Measurements from ENCODE around the gene WRAP53.

DNA sequence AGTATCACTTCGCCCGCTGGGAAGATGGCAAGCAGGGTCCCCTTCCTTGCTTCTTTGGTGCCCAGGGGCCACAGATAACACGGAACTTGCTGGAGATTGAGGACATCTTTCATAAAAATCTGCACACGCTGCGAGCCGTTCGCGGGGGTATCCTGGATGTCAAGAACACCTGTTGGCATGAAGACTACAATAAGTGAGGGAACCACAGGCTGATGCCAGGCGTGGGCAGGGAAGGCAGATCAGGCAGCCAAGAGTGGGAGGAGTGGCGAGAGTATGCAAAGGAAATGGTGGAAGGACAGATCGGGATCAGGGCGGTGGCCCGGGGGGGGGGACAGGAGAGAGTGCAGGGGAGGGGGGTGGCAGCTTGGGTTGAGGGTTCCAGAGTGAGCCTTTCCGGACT is 51.5 kb downstream of the WRAP53 start:
- no peak for TF ChIP-seq EZH2 (IDR thresholded peaks at IDR 0.05; ENCODE audit: low read length, unreplicated experiment)
- TF ChIP-seq EZH2phosphoT487 (IDR thresholded peaks at IDR 0.05; ENCODE audit: borderline replicate concordance, low read length), result no peak
- TF ChIP-seq, protein P1, sequence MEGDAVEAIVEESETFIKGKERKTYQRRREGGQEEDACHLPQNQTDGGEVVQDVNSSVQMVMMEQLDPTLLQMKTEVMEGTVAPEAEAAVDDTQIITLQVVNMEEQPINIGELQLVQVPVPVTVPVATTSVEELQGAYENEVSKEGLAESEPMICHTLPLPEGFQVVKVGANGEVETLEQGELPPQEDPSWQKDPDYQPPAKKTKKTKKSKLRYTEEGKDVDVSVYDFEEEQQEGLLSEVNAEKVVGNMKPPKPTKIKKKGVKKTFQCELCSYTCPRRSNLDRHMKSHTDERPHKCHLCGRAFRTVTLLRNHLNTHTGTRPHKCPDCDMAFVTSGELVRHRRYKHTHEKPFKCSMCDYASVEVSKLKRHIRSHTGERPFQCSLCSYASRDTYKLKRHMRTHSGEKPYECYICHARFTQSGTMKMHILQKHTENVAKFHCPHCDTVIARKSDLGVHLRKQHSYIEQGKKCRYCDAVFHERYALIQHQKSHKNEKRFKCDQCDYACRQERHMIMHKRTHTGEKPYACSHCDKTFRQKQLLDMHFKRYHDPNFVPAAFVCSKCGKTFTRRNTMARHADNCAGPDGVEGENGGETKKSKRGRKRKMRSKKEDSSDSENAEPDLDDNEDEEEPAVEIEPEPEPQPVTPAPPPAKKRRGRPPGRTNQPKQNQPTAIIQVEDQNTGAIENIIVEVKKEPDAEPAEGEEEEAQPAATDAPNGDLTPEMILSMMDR (conservative IDR thresholded peaks at IDR 0.05; ENCODE audit: low read depth, low read length), result no peak

All from PC-3 (cell line).